Calu3 (cell line): ENCODE results near the gene PTPRO. TPM values are rescaled to one million over a fixed set of nuclear protein-coding genes. Genes with fewer than 3 reads are reported as not detected.
"Not testable (repeated sequence)": the region's sequence is repeated elsewhere in the genome, so short reads cannot be mapped to it uniquely, and the experiment has no call there.

ENCODE experiments used
- BruUV-seq: library from RNA; stranded (reverse); fragments of 400-500 nt; replicated peaks from 2 replicates; lab custom pipeline; 2021; lab: Mats Ljungman, UMichigan
- CTCF ChIA-PET: fragments of 300-600 bp; sonication (Branson Sonifier 250); formaldehyde crosslinking; loops from one replicate; lab custom pipeline; 2022; ENCODE audit warnings: antibody characterized with exemption; lab: Charles Lee
- DNase-seq: peaks from one replicate; pipeline ENCODE4 v3.0.0; 2022
- H3K27ac Mint-ChIP-seq: one replicate; pipeline ENCODE4 v1.8.0; 2022; ENCODE audit warnings: mixed read lengths; ENCODE audit not compliant: unreplicated experiment
- H3K27me3 Mint-ChIP-seq: one replicate; pipeline ENCODE4 v1.8.0; 2022; ENCODE audit warnings: mixed read lengths; ENCODE audit not compliant: unreplicated experiment
- H3K36me3 Mint-ChIP-seq: one replicate; pipeline ENCODE4 v1.8.0; 2022; ENCODE audit warnings: mild to moderate bottlenecking, moderate library complexity, mixed read lengths; ENCODE audit not compliant: insufficient read depth, unreplicated experiment
- H3K4me1 Mint-ChIP-seq: one replicate; pipeline ENCODE4 v1.8.0; 2022; ENCODE audit warnings: mild to moderate bottlenecking, low read depth, mixed read lengths; ENCODE audit not compliant: unreplicated experiment
- H3K4me3 Mint-ChIP-seq: one replicate; pipeline ENCODE4 v1.8.0; 2022; ENCODE audit warnings: mild to moderate bottlenecking, low read depth, moderate library complexity, mixed read lengths; ENCODE audit not compliant: unreplicated experiment
- H3K9me3 Mint-ChIP-seq: one replicate; pipeline ENCODE4 v1.8.0; 2022; ENCODE audit warnings: low read depth, mixed read lengths; ENCODE audit not compliant: unreplicated experiment
- CTCF ChIP-seq: fragments of 200-600 bp; IDR thresholded peaks from one replicate; pipeline ENCODE4 v1.8.0; 2022; ENCODE audit warnings: antibody characterized with exemption; ENCODE audit not compliant: unreplicated experiment
- intact Hi-C: fragments of 100-400 bp; cut with micrococcal nuclease; formaldehyde crosslinking; loops from one replicate; pipeline ENCODE4 v1.10.0; 2022; ENCODE audit not compliant: unreplicated experiment
- total RNA-seq: library from RNA; stranded (reverse); gene quantifications from 2 replicates; pipeline ENCODE4 v1.2.3, GENCODE V29; 2022

The PTPRO gene
- total RNA-seq, 1 experiment from 2014 or later, result not detected

DNA sequence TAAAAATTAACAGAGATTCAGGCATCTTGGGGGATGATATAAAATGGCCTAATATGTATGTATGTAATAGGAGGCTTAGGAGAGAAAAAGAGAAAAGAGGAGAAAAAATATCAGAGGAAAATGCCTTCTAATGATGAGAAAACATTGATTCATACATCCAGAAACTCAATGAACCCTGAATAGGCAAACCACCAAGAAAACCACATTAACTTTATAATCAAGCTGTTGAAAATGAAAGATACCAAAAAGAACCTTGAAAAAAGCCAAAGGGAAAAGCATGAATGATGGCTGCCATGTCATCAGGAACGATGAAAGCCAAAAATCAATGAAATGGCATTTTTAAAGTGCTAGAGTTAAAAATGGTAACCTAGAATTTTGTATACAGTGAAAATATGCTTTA, 286.6 kb downstream of the PTPRO start:
- intact Hi-C loops, result no loop called here
- Mint-ChIP-seq H3K27me3 (no peaks in the 10 kb centered on the region), H3K27ac (no peak overlapping the region), H3K4me1 (no peaks in the 10 kb centered on the region), H3K9me3 (no peaks in the 10 kb centered on the region), H3K4me3 (no peak overlapping the region), H3K36me3 (no peaks in the 10 kb centered on the region)
- DNase-seq, result no peak
- TF ChIP-seq CTCF, result no peak
- BruUV-seq, result no TSS peak
- CTCF ChIA-PET, result no interaction called here

DNA sequence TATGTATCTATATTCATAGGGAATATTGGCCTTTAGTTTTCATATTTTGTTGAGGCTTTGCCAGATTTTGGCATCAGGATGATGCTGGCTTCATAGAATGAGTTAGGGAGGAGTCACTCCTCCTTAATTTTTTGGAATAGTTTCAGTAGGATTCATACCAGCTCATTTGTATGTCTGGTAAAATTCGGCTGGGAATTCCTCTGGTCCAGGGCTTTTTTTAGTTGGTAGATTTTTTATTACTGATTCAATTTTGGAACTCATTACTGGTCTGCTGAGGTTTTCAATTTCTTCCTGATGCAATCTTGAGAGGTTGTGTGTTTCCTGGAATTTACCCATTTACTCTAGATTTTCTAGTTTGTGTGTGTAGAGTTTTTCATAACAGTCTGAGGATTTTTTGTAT, 291.7 kb downstream of the PTPRO start:
- CTCF ChIA-PET, result no interaction called here

DNA sequence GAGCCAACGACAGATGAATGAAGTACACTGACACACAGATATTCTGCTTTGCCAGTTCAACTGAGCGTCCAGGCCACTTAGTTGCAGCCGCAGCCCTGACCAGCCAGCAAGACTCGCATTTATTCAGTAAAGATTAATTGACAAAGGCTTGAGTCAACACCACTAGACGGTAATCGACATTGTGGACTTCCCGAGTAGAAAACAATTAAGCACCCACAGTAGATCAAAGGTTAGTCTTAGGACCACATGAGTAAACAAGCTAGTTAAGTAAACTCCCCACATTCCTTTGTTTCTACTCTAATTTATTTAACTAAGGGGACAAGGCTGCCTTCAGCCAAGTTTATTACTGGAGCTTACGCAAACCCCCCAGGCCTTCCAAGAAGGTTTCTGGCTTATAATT, 294.2 kb downstream of the PTPRO start:
- intact Hi-C loops, H3K4me3 Mint-ChIP-seq, CTCF ChIA-PET, H3K9me3 Mint-ChIP-seq, H3K4me1 Mint-ChIP-seq, H3K27ac Mint-ChIP-seq, DNase-seq, BruUV-seq, H3K27me3 Mint-ChIP-seq: not testable (repeated sequence)
- peaks cover 26% of the 10 kb centered on the region for H3K36me3 Mint-ChIP-seq

More for the DNA sequence above, 291.7 kb downstream of the PTPRO start:
- Mint-ChIP-seq H3K27ac (peak overlapping the region; percentile 6), H3K9me3 (no peaks in the 10 kb centered on the region), H3K36me3 (peaks cover 12% of the 10 kb centered on the region), H3K4me3 (no peak overlapping the region), H3K27me3 (no peaks in the 10 kb centered on the region), H3K4me1 (no peaks in the 10 kb centered on the region)
- no TSS peak for BruUV-seq
- no peak for DNase-seq
- intact Hi-C loops, result no loop called here
- TF ChIP-seq CTCF, result no peak

DNA sequence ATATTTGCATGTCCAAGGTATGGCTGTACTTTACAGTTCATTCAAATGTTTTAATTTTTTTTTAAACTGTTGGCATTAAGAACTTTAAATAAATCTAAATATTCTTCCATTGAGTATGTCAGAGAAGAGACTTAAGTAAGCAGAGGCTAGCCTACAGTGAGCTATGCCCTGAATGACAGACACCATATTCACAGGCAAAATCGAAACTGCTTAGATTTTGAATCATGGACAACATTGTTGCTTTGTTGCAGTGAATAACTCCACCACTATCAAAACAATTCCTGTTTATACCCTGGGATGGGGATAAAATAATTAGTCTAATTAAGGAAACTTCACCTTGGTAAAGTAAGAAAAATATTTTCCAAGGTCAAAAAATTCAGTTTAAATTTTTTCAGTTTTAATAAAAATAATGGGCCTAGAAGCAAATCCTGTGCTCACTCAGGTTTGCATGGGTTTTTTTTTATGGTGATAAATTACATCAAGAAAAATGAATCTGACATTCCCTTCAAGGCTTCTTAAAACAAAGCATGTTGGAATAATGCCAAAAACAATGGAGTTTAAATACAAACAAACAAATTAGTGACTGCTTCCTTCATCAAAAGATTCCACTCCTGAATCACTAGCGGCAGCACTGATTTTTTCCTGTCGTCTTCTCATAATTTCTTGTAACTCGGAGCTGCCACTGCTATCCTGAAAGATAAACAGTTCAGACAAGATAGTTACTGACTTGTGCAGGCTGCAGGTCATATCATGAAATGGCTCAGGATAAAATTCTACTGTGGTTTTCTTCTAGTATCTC, 298.6 kb downstream of the PTPRO start:
- no peaks in the 10 kb centered on the region for H3K9me3 Mint-ChIP-seq
- H3K4me1 Mint-ChIP-seq, result peaks cover 25% of the 10 kb centered on the region
- CTCF ChIA-PET, result no interaction called here
- H3K36me3 Mint-ChIP-seq, result peaks cover 33% of the 10 kb centered on the region
- no peaks in the 10 kb centered on the region for H3K27me3 Mint-ChIP-seq
- no peak for TF ChIP-seq CTCF
- H3K4me3 Mint-ChIP-seq, result no peak overlapping the region
- intact Hi-C loops, result no loop called here
- no peak overlapping the region for H3K27ac Mint-ChIP-seq
- no TSS peak for BruUV-seq
- no peak for DNase-seq

DNA sequence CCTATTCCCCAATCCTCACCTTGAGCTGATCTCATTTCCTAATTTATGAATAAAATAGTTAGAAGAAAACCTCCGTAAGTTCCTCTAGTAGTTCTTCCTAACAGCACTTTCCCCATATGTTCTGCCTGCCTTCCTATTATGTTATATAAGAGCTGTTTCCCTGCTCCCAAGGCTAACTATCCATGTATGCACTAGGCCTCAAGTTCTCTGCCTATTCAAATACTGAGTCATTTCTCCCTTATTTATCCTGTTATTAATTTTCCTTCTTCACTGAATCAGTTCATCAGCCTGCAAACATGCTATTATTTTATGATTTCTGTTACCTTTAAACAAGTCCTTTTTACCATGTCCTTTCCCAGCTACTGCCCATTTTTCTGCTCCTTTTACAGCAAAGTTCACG, 302.8 kb downstream of the PTPRO start:
- peaks cover 55% of the 10 kb centered on the region for H3K4me1 Mint-ChIP-seq
- intact Hi-C loops, result no loop called here
- TF ChIP-seq CTCF, result no peak
- H3K27me3 Mint-ChIP-seq, result no peaks in the 10 kb centered on the region
- no peak overlapping the region for H3K27ac Mint-ChIP-seq
- CTCF ChIA-PET, result no interaction called here
- H3K9me3 Mint-ChIP-seq, result no peaks in the 10 kb centered on the region
- H3K36me3 Mint-ChIP-seq, result peaks cover 38% of the 10 kb centered on the region
- H3K4me3 Mint-ChIP-seq, result no peak overlapping the region
- BruUV-seq, result no TSS peak
- no peak for DNase-seq
